Breast epithelium (tissue), 4 donors: ENCODE measurements around the gene PQBP1. TPM values are rescaled to one million over a fixed set of nuclear protein-coding genes. Genes with fewer than 3 reads are reported as not detected.

ENCODE experiments used
- DNase-seq, 2 donors: peaks; one replicate each; pipeline ENCODE4 v3.0.0-alpha.2; 2019; ENCODE audit warnings: low spot score in 2 of 2
- H3K27ac ChIP-seq, 2 donors: fragments of 200-600 bp; sonication (generic) in 1 of 2; one replicate each; pipeline ENCODE4 v1.5.1; 2016 to 2019; ENCODE audit warnings: mild to moderate bottlenecking in 1 of 2
- H3K27me3 ChIP-seq, 2 donors: fragments of 200-600 bp; sonication (generic) in 1 of 2; one replicate each; pipeline versions ENCODE4 v1.5.1 to v1.6.0; 2017 to 2019; ENCODE audit warnings: control low read depth in 1 of 2, mild to moderate bottlenecking in 1 of 2
- H3K36me3 ChIP-seq: fragments of 200-600 bp; one replicate; pipeline ENCODE4 v1.5.1; 2019
- H3K4me1 ChIP-seq, 2 donors: fragments of 200-600 bp; sonication (generic); one replicate each; pipeline ENCODE4 v1.5.1; 2016 to 2019; ENCODE audit warnings: control low read depth in 1 of 2
- H3K4me3 ChIP-seq, 3 donors: fragments of 200-600 bp; sonication (generic); 1 replicate in 2 of 3; 2 replicates in 1 of 3; pipeline ENCODE4 v1.5.1; 2016 to 2019; ENCODE audit warnings: mild to moderate bottlenecking in 3 of 3, moderate library complexity in 2 of 3
- H3K9me3 ChIP-seq, 2 donors: fragments of 200-600 bp; sonication (generic) in 1 of 2; one replicate each; pipeline ENCODE4 v1.5.1; 2016 to 2019; ENCODE audit warnings: control low read depth in 1 of 2
- POLR2A ChIP-seq: fragments of 450-650 bp; IDR thresholded peaks from one replicate; pipeline ENCODE4 v1.6.1; 2016; ENCODE audit warnings: antibody characterized with exemption, mild to moderate bottlenecking, moderate library complexity
- POLR2AphosphoS5 ChIP-seq, 3 donors: sonication (generic); formaldehyde crosslinking; IDR thresholded peaks; one replicate each; pipeline ENCODE4 v1.6.1; 2017; ENCODE audit warnings: antibody characterized with exemption in 3 of 3
- intact Hi-C: fragments of 100-400 bp; cut with DNase I; formaldehyde crosslinking; loops from one replicate; pipeline ENCODE4 v1.15.1; 2023; ENCODE audit warnings: low total_unique reads
- total RNA-seq, 3 donors: library from RNA; depleted of rRNA; stranded (reverse); fragments of >200 nt; gene quantifications; one replicate each; pipeline ENCODE4 v1.1.0, GENCODE V29; 2016
- TF ChIP-seq, protein P1 (sequence below), 3 donors: fragments of 450-650 bp; IDR thresholded peaks; one replicate each; pipeline ENCODE4 v1.5.1; 2016 to 2017; ENCODE audit warnings: antibody characterized with exemption in 3 of 3, mild to moderate bottlenecking in 3 of 3, moderate library complexity in 3 of 3

PQBP1 gene
- total RNA-seq, 3 donors from 2014 or later: 56.0 to 71.4 (median 71.0) TPM

DNA sequence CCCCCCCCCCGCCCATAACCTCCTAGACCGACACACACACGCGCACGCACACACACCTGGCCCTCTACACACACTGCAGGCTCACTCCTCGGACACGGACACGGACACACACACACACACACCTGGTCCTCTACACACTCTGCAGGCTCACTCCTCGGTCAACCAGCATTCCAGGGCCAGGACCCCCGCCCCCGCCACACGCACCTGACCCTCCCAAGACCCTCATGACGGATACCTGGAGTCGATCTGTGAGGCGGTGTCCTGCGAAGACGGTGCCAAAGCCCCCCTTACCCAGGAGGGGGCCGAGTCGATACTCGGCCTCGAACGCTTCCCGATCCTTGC, 20.5 kb downstream of the PQBP1 start:
- intact Hi-C loops: no loop called here
- peak overlapping the region; percentile 52 to 78 (median 59) for H3K4me3 ChIP-seq
- no peaks in the 10 kb centered on the region for H3K36me3 ChIP-seq
- TF ChIP-seq POLR2A: no peak
- TF ChIP-seq, protein P1, sequence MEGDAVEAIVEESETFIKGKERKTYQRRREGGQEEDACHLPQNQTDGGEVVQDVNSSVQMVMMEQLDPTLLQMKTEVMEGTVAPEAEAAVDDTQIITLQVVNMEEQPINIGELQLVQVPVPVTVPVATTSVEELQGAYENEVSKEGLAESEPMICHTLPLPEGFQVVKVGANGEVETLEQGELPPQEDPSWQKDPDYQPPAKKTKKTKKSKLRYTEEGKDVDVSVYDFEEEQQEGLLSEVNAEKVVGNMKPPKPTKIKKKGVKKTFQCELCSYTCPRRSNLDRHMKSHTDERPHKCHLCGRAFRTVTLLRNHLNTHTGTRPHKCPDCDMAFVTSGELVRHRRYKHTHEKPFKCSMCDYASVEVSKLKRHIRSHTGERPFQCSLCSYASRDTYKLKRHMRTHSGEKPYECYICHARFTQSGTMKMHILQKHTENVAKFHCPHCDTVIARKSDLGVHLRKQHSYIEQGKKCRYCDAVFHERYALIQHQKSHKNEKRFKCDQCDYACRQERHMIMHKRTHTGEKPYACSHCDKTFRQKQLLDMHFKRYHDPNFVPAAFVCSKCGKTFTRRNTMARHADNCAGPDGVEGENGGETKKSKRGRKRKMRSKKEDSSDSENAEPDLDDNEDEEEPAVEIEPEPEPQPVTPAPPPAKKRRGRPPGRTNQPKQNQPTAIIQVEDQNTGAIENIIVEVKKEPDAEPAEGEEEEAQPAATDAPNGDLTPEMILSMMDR (IDR thresholded peaks at IDR 0.05): no peak
- TF ChIP-seq POLR2AphosphoS5 (IDR thresholded peaks at IDR 0.05): no peak
- DNase-seq: no peak
- no peaks in the 10 kb centered on the region for H3K9me3 ChIP-seq
- H3K27ac ChIP-seq: peak overlapping the region; percentile 74 to 89
- H3K27me3 ChIP-seq: peaks cover 0 to 30% of the 10 kb centered on the region in 2 donors
- H3K4me1 ChIP-seq: no peaks in the 10 kb centered on the region

DNA sequence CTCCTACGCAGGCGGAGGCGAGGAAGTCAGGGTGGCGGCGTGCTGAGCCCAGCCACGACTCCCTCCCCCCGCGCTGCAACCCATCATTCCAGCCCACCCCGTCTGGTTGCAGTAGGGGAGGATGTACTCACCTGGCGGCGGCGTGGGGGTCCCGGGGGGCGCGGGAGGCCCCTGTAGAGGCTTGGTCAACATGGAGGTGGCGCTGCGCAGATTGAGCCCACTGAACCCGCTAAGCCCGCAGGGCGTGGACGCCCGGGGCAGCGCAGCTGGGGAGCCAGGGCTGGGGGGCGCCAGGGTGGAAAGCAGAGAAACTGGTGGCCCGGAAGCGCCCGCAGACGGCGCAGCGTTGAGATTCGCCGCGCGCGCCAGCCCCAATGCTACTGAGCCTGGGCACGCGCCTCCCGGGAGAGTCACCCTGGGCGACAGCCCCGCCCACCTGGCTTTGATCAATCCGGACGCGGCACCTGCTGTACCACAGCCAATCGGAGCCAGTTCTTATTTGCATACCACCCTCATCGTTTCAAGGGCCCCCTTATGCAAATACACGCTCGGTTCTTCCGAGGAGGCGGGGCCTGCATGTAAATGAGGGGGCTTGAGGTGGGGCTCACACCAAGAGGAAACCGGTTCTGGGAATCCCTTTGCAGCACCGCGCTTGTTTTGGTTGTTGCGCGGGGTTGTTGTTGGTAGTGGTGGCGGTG, 21.1 kb downstream of the PQBP1 start, which contains the start of gene PIM2:
Gene PIM2, minus strand, starts transcription at position 382 of the 698 bp plus-strand sequence. Its CDS starts 190 bp downstream, at position 192.
- Histone ChIP-seq H3K9me3 (no peaks in the 10 kb centered on the region), H3K4me1 (no peaks in the 10 kb centered on the region), H3K36me3 (no peaks in the 10 kb centered on the region), H3K27ac (peak within 1 kb of the TSS; percentile 74 to 89), H3K27me3 (peaks cover 0 to 36% of the 10 kb centered on the region in 2 donors), H3K4me3 (peak within 1 kb of the TSS; percentile 52 to 78 (median 59))
- peak; percentile 87 to 92 for DNase-seq
- peak; percentile 59 to 71 (median 60) for TF ChIP-seq POLR2AphosphoS5 (IDR thresholded peaks at IDR 0.05)
- TF ChIP-seq, protein P1 (IDR thresholded peaks at IDR 0.05): no peak
- TF ChIP-seq POLR2A: peak; percentile 51
- intact Hi-C loops: no loop called here

DNA sequence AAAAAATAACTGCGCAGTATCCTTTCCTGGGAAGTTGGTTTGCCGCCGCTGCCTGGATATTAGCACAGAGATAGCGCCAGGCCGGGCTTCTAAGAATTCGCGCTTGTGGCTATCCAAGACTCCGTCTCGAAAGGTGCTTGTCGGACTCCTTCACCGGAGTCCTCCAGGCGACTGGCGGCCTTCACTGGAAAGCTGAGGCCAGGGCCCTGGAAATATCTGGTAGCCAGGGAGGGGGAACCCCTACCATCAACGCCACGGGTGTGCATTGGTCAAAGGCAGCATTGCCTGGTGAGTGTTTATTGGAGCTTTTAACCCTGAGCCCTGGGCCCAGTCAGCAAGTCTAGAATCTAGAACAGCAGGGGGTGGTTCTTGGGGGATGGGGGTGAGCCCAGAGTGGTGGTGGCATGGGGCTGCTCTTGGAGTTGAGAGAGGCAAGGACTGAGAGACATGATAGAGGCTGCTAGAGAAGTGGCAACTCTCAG, 21.7 kb downstream of the PQBP1 start:
- intact Hi-C loops: no loop called here

DNA sequence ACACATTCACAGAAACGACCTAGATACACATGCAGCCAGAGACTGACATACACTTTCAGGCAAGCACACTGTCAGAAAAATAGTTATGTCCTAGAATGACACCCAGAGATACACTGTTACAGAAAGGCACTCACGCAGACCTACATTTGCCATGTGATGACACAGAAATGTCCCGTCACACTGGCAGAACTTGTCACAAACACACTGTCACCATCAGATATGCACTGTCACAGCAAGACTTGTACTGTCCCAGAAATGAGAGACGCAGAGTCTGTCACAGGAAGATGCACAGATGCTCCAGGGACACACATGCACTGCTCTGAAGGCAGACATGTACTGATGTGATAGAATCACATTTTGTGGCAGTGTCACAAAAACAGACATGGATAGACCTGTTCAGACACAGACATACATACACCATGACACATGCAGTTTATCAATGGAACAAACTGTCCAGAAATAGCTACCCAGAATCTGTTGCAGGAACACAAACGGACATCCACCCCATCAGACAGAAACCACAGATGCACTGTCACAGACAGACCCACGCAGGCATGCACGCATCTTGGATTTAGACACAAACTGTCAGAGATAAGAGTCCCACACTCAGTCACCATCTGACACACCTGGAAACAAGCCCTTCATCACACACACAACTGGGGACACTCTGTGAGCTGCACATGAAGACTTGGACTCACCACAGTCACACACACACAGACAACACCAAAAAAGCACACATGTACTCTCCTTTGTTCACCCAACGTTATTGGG, 22.4 kb downstream of the PQBP1 start:
- no peak for DNase-seq
- Histone ChIP-seq H3K36me3 (no peaks in the 10 kb centered on the region), H3K4me3 (peak overlapping the region in 1 of 3 donors; percentile 78), H3K27ac (peak overlapping the region; percentile 74 to 89), H3K4me1 (no peaks in the 10 kb centered on the region), H3K27me3 (peaks cover 0 to 40% of the 10 kb centered on the region in 2 donors), H3K9me3 (no peaks in the 10 kb centered on the region)
- intact Hi-C loops: no loop called here
- TF ChIP-seq, protein P1 (IDR thresholded peaks at IDR 0.05): no peak
- TF ChIP-seq POLR2A (no peak), POLR2AphosphoS5 (IDR thresholded peaks at IDR 0.05) (no peak)

More for the DNA sequence above, 21.7 kb downstream of the PQBP1 start:
- TF ChIP-seq POLR2AphosphoS5 (IDR thresholded peaks at IDR 0.05) (no peak), POLR2A (no peak)
- TF ChIP-seq, protein P1 (IDR thresholded peaks at IDR 0.05): no peak
- no peak for DNase-seq
- Histone ChIP-seq H3K9me3 (no peaks in the 10 kb centered on the region), H3K4me3 (peak overlapping the region; percentile 52 to 78 (median 59)), H3K4me1 (no peaks in the 10 kb centered on the region), H3K36me3 (no peaks in the 10 kb centered on the region), H3K27me3 (peaks cover 0 to 40% of the 10 kb centered on the region in 2 donors), H3K27ac (peak overlapping the region; percentile 74 to 89)

DNA sequence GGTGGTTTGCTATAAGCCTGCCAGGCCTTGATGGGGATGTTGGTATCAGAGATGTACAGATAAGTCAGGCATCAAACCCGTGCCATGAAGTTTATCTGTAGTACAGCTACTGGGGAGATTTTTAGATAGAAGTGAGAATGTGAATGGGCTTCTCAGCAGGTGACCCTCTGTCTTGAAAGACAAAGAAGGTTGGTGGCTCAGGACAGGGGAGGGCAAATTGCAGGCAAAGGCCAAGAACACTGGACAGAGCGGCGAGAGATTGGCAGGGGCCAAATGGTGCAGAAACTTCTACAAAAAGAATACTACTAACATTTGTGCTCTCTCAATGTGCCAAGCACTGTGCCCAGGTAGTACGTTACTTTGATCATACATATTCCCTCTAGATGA, 23.0 kb downstream of the PQBP1 start:
- DNase-seq: no peak
- no peaks in the 10 kb centered on the region for H3K36me3 ChIP-seq
- no peaks in the 10 kb centered on the region for H3K4me1 ChIP-seq
- intact Hi-C loops: no loop called here
- no peak overlapping the region for H3K27ac ChIP-seq
- TF ChIP-seq POLR2A (no peak), POLR2AphosphoS5 (IDR thresholded peaks at IDR 0.05) (no peak)
- TF ChIP-seq, protein P1 (IDR thresholded peaks at IDR 0.05): no peak
- H3K4me3 ChIP-seq: no peak overlapping the region
- H3K27me3 ChIP-seq: peaks cover 0 to 40% of the 10 kb centered on the region in 2 donors
- H3K9me3 ChIP-seq: no peaks in the 10 kb centered on the region
